ENCODE results near the gene ODAD2.

DNA sequence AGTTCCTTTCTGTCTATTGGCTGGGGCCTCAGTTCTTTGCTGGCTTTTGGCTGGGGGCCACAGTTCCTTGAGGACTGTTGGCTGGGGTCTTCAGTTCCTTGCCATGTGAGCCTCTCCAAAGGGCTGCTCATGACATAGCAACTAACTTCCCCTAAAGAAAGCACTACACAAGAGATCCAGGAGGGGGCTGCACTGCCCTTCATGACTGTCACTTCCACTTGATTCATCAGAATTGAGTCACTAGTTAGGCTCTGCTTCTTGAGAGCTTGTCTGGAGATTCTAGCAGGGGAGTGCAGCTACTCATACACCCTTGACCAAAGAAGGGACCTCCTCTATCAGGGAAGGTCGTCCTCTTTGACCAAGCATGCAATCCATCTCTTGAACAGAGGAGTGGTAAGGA, 215.2 kb downstream of the ODAD2 start:
- TF ChIP-seq RAD21 (IDR thresholded peaks at IDR 0.05 in 1 of 2, conservative IDR thresholded peaks at IDR 0.05 in 1 of 2; ENCODE audit: low read depth in 2 of 2, low read length in 2 of 2) = peak; percentile 89 to 93
- no peak for TF ChIP-seq POLR2AphosphoS5 (IDR thresholded peaks at IDR 0.05; ENCODE audit: low read depth, low read length)
- TF ChIP-seq, protein P1, sequence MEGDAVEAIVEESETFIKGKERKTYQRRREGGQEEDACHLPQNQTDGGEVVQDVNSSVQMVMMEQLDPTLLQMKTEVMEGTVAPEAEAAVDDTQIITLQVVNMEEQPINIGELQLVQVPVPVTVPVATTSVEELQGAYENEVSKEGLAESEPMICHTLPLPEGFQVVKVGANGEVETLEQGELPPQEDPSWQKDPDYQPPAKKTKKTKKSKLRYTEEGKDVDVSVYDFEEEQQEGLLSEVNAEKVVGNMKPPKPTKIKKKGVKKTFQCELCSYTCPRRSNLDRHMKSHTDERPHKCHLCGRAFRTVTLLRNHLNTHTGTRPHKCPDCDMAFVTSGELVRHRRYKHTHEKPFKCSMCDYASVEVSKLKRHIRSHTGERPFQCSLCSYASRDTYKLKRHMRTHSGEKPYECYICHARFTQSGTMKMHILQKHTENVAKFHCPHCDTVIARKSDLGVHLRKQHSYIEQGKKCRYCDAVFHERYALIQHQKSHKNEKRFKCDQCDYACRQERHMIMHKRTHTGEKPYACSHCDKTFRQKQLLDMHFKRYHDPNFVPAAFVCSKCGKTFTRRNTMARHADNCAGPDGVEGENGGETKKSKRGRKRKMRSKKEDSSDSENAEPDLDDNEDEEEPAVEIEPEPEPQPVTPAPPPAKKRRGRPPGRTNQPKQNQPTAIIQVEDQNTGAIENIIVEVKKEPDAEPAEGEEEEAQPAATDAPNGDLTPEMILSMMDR (IDR thresholded peaks at IDR 0.05; ENCODE audit: control extremely low read depth in 1 of 3, insufficient read depth in 1 of 3, low read depth in 1 of 3, low read length in 3 of 3) = peak; percentile 11 to 76 (median 73)
- no peak for TF ChIP-seq TAF1 (IDR thresholded peaks at IDR 0.05; ENCODE audit: low read depth, low read length)
- no peak for TF ChIP-seq EZH2 (IDR thresholded peaks at IDR 0.05; ENCODE audit: low read depth, low read length, severe bottlenecking)
- TF ChIP-seq NRF1 (IDR thresholded peaks at IDR 0.05; ENCODE audit: low read depth, low read length) = no peak
- TF ChIP-seq MAFK (IDR thresholded peaks at IDR 0.05; ENCODE audit: low read depth, low read length) = no peak
- no peak for TF ChIP-seq CHD2 (IDR thresholded peaks at IDR 0.05; ENCODE audit: low read length)
- no peak for TF ChIP-seq SIX5 (IDR thresholded peaks at IDR 0.05; ENCODE audit: low read depth, low read length)
- no peak for TF ChIP-seq JUND (IDR thresholded peaks at IDR 0.05; ENCODE audit: low read length)
- TF ChIP-seq GABPA (IDR thresholded peaks at IDR 0.05; ENCODE audit: borderline replicate concordance, insufficient read depth, low read length) = no peak

Data from H1 (cell line).